Common myeloid progenitor, CD34-positive (primary cell): ENCODE data around the gene FAS.
A peak's percentile ranks its signal among the peaks of the same experiment; 100 is the strongest.

Experiments
- CTCF ChIA-PET: fragments of 350-600 bp; sonication (Branson Sonifier 250); formaldehyde crosslinking; loops from one replicate; lab custom pipeline; 2021; ENCODE audit warnings: antibody characterized with exemption; lab: Charles Lee
- POLR2A ChIA-PET: fragments of 350-600 bp; sonication (Branson Sonifier 250); formaldehyde crosslinking; loops from one replicate; lab custom pipeline; 2021; ENCODE audit warnings: antibody characterized with exemption; lab: Charles Lee
- DNase-seq, 3 donors: peaks; one replicate each; pipeline versions ENCODE4 v3.0.0 to v3.0.0-alpha.2; 2013
- H3K27ac ChIP-seq, 2 experiments: 1 replicate in 1 of 2; 2 replicates in 1 of 2; pipeline ENCODE4 v1.7.0; 2013; ENCODE audit warnings: inconsistent platforms in 2 of 2, low read length in 2 of 2, mild to moderate bottlenecking in 2 of 2, low read depth in 1 of 2, moderate library complexity in 1 of 2; ENCODE audit not compliant: severe bottlenecking in 2 of 2, insufficient read depth in 1 of 2, poor library complexity in 1 of 2
- H3K27me3 ChIP-seq, 5 experiments: replicated peaks in 2 of 5; 1 replicate in 3 of 5; 2 replicates in 2 of 5; pipeline versions ENCODE4 v1.6.1 to v1.7.0; 2013; ENCODE audit warnings: low read length in 4 of 5, mild to moderate bottlenecking in 2 of 5, moderate library complexity in 2 of 5, inconsistent platforms in 1 of 5; ENCODE audit not compliant: insufficient read depth in 5 of 5, control insufficient read depth in 4 of 5
- H3K36me3 ChIP-seq, 4 experiments: 1 replicate in 2 of 4; 2 replicates in 2 of 4; pipeline versions ENCODE4 v1.6.1 to v1.7.0; 2013; ENCODE audit warnings: low read length in 3 of 4, control low read depth in 1 of 4, mild to moderate bottlenecking in 1 of 4; ENCODE audit not compliant: control insufficient read depth in 4 of 4, insufficient read depth in 4 of 4
- H3K4me1 ChIP-seq, 4 experiments: 1 replicate in 3 of 4; 2 replicates in 1 of 4; pipeline versions ENCODE4 v1.6.1 to v1.7.1; 2013; ENCODE audit warnings: low read length in 3 of 4, mild to moderate bottlenecking in 3 of 4, control low read depth in 1 of 4, inconsistent platforms in 1 of 4, moderate library complexity in 1 of 4; ENCODE audit not compliant: control insufficient read depth in 4 of 4, insufficient read depth in 4 of 4; ENCODE audit errors: control extremely low read depth in 1 of 4
- H3K4me3 ChIP-seq, 7 experiments: 1 replicate in 4 of 7; 2 replicates in 3 of 7; pipeline versions ENCODE4 v1.5.1 to v1.7.0; 2013; ENCODE audit warnings: mild to moderate bottlenecking in 7 of 7, low read length in 6 of 7, moderate library complexity in 6 of 7, inconsistent platforms in 2 of 7, low read depth in 2 of 7, control low read depth in 1 of 7; ENCODE audit not compliant: insufficient read depth in 4 of 7, control insufficient read depth in 1 of 7; ENCODE audit errors: extremely low read depth in 1 of 7
- H3K9me3 ChIP-seq, 5 experiments: 1 replicate in 4 of 5; 2 replicates in 1 of 5; pipeline versions ENCODE4 v1.6.1 to v1.7.1; 2013; ENCODE audit warnings: low read length in 4 of 5, mild to moderate bottlenecking in 2 of 5, inconsistent platforms in 1 of 5, low read depth in 1 of 5, moderate library complexity in 1 of 5; ENCODE audit not compliant: control insufficient read depth in 4 of 5, insufficient read depth in 2 of 5; ENCODE audit errors: control extremely low read depth in 1 of 5
- WGBS: methylation state at CpG from one replicate; pipeline ENCODE4 v1.1.5; 2013; ENCODE audit not compliant: insufficient coverage; 5-methylcytosine and 5-hydroxymethylcytosine counted together

FAS gene

DNA sequence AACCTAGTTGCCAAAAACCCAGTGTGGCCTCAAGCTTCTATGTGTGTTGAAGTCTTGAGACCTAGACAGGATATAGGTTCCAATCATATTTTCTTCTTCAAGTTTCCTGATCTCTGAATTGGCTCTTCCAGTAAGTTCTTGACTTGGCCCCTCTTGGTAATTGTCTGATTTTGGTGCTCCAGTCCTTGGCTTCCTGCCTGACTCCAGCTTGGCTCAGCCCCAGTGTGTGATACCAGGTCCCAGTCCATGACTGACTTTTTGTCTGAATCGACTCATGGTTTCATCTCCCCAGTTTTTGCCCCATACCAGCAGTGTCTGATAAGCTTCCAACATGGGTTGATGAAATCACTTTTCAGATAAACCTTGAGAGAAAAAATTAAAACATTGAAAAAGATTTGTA is 72.3 kb downstream of the FAS start:
- no peak overlapping the region for H3K27ac ChIP-seq
- POLR2A ChIA-PET = no interaction called here

DNA sequence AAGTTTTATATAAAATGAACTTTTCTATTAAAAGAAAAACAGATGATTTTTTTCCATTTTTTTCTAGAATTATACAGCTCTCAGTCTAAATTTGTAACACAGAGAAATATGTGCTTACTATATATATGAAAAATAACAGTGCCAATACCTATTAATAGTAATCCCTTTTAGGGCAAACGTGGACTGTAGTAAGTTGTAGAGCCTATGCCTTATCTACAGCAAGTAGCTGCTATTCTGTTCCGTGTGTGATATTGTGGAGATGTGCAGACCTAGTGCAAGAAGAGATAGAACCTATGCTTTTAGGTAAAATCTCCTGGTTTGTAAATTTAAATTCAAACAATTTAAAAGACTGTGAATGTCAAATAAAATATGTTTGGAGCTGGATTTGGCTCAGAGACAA is 72.9 kb downstream of the FAS start:
- H3K36me3 ChIP-seq = no peaks in the 10 kb centered on the region
- peak in 1 of 3 donors; percentile 8 for DNase-seq
- ChIA-PET CTCF (no interaction called here), POLR2A (no interaction called here)
- no peaks in the 10 kb centered on the region for H3K27me3 ChIP-seq
- no CpG with 5 or more reads among the region's 2 CpGs for WGBS
- H3K9me3 ChIP-seq = no peaks in the 10 kb centered on the region
- no peak overlapping the region for H3K4me3 ChIP-seq
- H3K27ac ChIP-seq = no peak overlapping the region
- peaks cover 0 to 3% (median 0%) of the 10 kb centered on the region in 4 experiments for H3K4me1 ChIP-seq

More for the DNA sequence above, 72.3 kb downstream of the FAS start:
- no peaks in the 10 kb centered on the region for H3K4me1 ChIP-seq
- WGBS = 100% methylated on average over 1 of the region's 1 CpG
- CTCF ChIA-PET = no interaction called here
- no peaks in the 10 kb centered on the region for H3K36me3 ChIP-seq
- H3K4me3 ChIP-seq = no peak overlapping the region
- no peaks in the 10 kb centered on the region for H3K9me3 ChIP-seq
- no peaks in the 10 kb centered on the region for H3K27me3 ChIP-seq
- no peak for DNase-seq

DNA sequence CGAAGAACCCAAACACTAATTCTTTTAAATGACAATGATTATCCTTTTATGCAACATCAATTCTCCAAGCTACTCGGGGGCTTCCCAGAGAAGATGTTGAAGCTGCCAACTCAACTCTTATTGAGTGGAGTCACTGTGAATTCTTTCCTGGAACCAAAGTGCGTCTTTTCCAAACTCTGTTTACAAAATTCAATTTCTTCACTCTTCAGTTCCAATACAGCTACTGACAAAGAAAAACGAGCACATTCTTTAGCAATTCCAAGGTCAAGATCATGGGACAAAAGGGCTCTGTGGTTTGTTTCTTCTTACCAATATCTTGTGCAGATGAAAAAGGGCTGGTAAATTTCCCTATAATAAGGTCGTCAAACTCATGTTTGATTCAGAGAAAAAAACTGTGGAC is 74.2 kb downstream of the FAS start:
- H3K27me3 ChIP-seq = no peaks in the 10 kb centered on the region
- ChIA-PET POLR2A (no interaction called here), CTCF (interaction anchor here (1.2 kb wide), 1 partner anchor 24 kb away, joined by 3 read pairs; no protein-coding TSS in a partner anchor)
- peaks cover 0 to 3% (median 0%) of the 10 kb centered on the region in 4 experiments for H3K4me1 ChIP-seq
- no peak for DNase-seq
- no peak overlapping the region for H3K27ac ChIP-seq
- WGBS = 100% methylated on average over 3 of the region's 5 CpGs
- H3K36me3 ChIP-seq = no peaks in the 10 kb centered on the region
- no peak overlapping the region for H3K4me3 ChIP-seq
- H3K9me3 ChIP-seq = no peaks in the 10 kb centered on the region
